22Rv1 (cell line): Measurements from ENCODE around the gene AHNAK.
"Not testable (repeated sequence)": the region's sequence is repeated elsewhere in the genome, so short reads cannot be mapped to it uniquely, and the experiment has no call there.

Experiments used
- H3K27ac ChIP-seq: fragments of 450-650 bp; 2 replicates; pipeline ENCODE4 v1.5.1; 2017
- CTCF ChIP-seq: fragments of 450-650 bp; IDR thresholded peaks from 2 replicates; pipeline ENCODE4 v1.5.1; 2017; ENCODE audit warnings: mild to moderate bottlenecking
- ZFX ChIP-seq: fragments of 450-650 bp; IDR thresholded peaks from 2 replicates; pipeline ENCODE4 v1.6.1; 2017; ENCODE audit warnings: antibody characterized with exemption, borderline replicate concordance

AHNAK gene

GRCh38 chr11:62457478-62457877, 89.1 kb downstream of the AHNAK start:
- TF ChIP-seq ZFX = no peak
- TF ChIP-seq CTCF = no peak
- H3K27ac ChIP-seq = no peak overlapping the region

DNA sequence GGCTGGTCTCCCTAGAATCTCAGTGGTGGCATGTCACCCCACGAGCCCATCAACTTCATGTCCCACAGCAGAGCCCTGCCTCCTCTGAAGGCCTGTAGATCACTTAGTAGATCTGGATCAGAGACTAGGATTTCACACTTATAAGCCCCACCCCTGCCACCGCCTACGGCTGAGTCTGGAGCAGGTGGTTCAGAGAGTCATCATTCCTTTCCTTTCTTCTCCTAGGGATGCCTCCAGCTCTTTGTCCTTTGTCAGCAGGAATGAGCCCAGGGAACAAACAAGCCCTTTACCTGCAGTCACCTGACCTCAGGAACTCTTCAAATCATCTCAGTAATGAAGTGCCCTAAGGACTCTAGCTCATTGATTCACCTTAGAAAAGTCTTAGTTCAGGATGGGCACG, 90.0 kb downstream of the AHNAK start:
- TF ChIP-seq CTCF (no peak), ZFX (no peak)
- no peak overlapping the region for H3K27ac ChIP-seq

- no peak overlapping the region for H3K27ac ChIP-seq
- TF ChIP-seq ZFX (no peak), CTCF (no peak)
These were observed 93.7 kb downstream of the AHNAK start for GRCh38 chr11:62452839-62453468.

DNA sequence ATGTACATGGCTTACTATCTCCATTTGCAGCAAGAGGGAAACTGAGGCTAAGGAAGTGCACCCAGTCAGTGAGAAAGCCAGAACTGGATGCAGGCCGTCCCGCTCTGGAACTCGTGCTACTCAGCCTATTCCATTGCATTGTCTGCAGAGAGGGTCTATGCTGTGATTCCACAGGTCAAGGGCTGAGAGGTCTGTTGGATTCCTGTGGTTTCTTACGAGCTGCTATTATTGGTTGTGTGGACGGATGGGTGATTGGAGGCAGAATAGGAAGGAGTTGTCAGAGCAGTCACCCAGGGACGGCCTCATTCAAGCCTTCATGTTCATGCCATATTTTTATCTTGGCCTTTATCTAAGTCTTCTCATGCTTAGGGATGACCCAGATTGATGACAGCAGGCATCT, 94.3 kb downstream of the AHNAK start:
- TF ChIP-seq CTCF = no peak
- no peak for TF ChIP-seq ZFX
- H3K27ac ChIP-seq = no peak overlapping the region

DNA sequence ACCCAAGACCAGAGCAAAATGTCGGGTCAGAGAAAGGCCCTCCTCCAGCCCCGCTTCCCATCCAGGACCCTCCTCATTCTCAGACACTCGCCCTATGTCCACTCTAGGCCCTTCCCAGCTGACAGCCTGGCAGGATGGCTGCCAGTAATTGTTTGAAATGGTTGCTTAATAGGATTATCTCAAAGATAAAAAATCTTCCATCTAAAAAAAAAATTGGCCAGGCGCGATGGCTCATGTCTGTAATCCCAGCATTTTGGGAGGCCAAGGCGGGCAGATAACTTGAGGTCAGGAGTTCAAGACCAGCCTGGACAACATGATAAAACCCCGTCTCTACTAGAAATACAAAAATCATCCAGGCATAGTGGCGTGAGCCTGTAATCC, 95.4 kb downstream of the AHNAK start:
- TF ChIP-seq CTCF (no peak), ZFX (no peak)

DNA sequence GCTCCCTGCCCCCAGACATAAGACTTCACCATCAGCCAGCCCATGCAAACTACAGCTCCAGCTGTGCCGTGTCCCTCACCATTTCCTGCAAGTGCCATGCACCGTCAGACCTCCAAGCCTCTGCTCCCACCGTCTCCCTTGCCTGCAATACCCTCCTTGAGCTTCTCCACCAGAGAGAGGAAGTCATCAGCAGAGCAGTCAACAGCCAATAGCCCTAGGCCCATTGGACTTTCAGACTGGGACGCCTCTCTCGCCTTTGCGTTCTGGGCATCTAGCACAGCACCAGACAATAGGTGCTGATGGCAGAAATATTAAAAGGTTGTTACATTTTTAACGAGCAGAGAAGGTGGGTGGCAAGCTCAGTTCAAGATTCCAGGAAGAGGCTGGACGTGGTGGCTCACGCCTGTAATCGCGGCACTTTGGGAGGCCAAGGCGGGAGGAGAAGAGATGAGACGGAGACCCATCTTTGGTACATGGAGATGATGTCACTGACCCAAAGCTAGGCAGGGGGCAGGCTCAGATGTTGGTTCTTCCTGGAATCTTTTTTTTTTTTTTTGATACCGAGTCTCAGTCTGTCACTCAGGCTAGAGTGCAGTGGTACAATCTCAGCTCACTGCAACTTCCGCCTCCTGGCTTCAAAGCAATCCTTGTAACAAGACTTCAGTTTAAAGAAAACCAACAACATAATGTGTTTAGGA, 95.9 kb downstream of the AHNAK start:
- H3K27ac ChIP-seq = no peak overlapping the region

More for the DNA sequence above, 95.4 kb downstream of the AHNAK start:
- no peak overlapping the region for H3K27ac ChIP-seq

GRCh38 chr11:62449912-62450311, 96.7 kb downstream of the AHNAK start:
- H3K27ac ChIP-seq = not testable (repeated sequence)

More for the DNA sequence above, 95.9 kb downstream of the AHNAK start:
- TF ChIP-seq ZFX (no peak), CTCF (no peak)
